GM19023 (cell line): ENCODE results near the gene TRABD2B.

Experiments
- ATAC-seq: cut with Tn5 transposase; IDR thresholded peaks from one replicate; pipeline ENCODE4 v1.9.1; 2021; ENCODE audit warnings: mild to moderate bottlenecking, moderate library complexity; ENCODE audit not compliant: unreplicated experiment

The TRABD2B gene

GRCh38 chr1:47938520-47938919 is 58.7 kb downstream of the TRABD2B start:
- no peak for ATAC-seq

GRCh38 chr1:47937586-47938254 is 59.5 kb downstream of the TRABD2B start:
- no peak for ATAC-seq

- no peak for ATAC-seq
These were observed 60.2 kb downstream of the TRABD2B start for GRCh38 chr1:47936916-47937551.

GRCh38 chr1:47935856-47936255 is 61.3 kb downstream of the TRABD2B start:
- ATAC-seq: no peak

GRCh38 chr1:47935163-47935562 is 62.0 kb downstream of the TRABD2B start:
- ATAC-seq: no peak

GRCh38 chr1:47934243-47934805 is 62.9 kb downstream of the TRABD2B start:
- no peak for ATAC-seq

- ATAC-seq: no peak
These were observed 64.4 kb downstream of the TRABD2B start for GRCh38 chr1:47932743-47933142.

- no peak for ATAC-seq
These were observed 65.8 kb downstream of the TRABD2B start for GRCh38 chr1:47931395-47931794.

GRCh38 chr1:47930210-47930840 is 66.9 kb downstream of the TRABD2B start:
- no peak for ATAC-seq

- ATAC-seq: no peak
These were observed 70.0 kb downstream of the TRABD2B start for GRCh38 chr1:47927165-47927564.

- no peak for ATAC-seq
These were observed 70.7 kb downstream of the TRABD2B start for GRCh38 chr1:47926461-47926999.

GRCh38 chr1:47924270-47925048 is 72.7 kb downstream of the TRABD2B start:
- ATAC-seq: no peak

- ATAC-seq: no peak
These were observed 75.2 kb downstream of the TRABD2B start for GRCh38 chr1:47921935-47922415.

- ATAC-seq: no peak
These were observed 77.9 kb downstream of the TRABD2B start for GRCh38 chr1:47919113-47919833.

GRCh38 chr1:47918257-47918867 is 78.8 kb downstream of the TRABD2B start:
- ATAC-seq: no peak

GRCh38 chr1:47917687-47918086 is 79.5 kb downstream of the TRABD2B start:
- no peak for ATAC-seq

- no peak for ATAC-seq
These were observed 81.4 kb downstream of the TRABD2B start for GRCh38 chr1:47915677-47916353.

GRCh38 chr1:47914952-47915676 is 82.1 kb downstream of the TRABD2B start:
- no peak for ATAC-seq
